ENCODE results near the gene DDX5.

GRCh38 chr17:64498308-64499203, 7.5 kb downstream of the DDX5 start:
- TF ChIP-seq USF2 (IDR thresholded peaks at IDR 0.05; ENCODE audit: low read depth, low read length) (no peak), CTCF (conservative IDR thresholded peaks at IDR 0.05; ENCODE audit: low read depth, low read length) (no peak), MAFK (IDR thresholded peaks at IDR 0.05; ENCODE audit: low read depth, low read length) (no peak), CEBPB (IDR thresholded peaks at IDR 0.05; ENCODE audit: low read depth, low read length) (no peak), POLR2A (IDR thresholded peaks at IDR 0.05; ENCODE audit: low read depth, low read length) (no peak), MAZ (IDR thresholded peaks at IDR 0.05; ENCODE audit: borderline replicate concordance, low read depth, low read length) (no peak), SMC3 (IDR thresholded peaks at IDR 0.05; ENCODE audit: low read depth, low read length) (no peak), ELK1 (IDR thresholded peaks at IDR 0.05; ENCODE audit: borderline replicate concordance, low read depth, low read length) (no peak), RAD21 (IDR thresholded peaks at IDR 0.05; ENCODE audit: low read length) (no peak), FOS (IDR thresholded peaks at IDR 0.05; ENCODE audit: low read depth, low read length) (no peak), BHLHE40 (IDR thresholded peaks at IDR 0.05; ENCODE audit: low read depth, low read length) (no peak), RCOR1 (IDR thresholded peaks at IDR 0.05; ENCODE audit: insufficient replicate concordance, low read length) (no peak), RFX5 (IDR thresholded peaks at IDR 0.05; ENCODE audit: low read depth, low read length) (no peak), MXI1 (IDR thresholded peaks at IDR 0.05; ENCODE audit: borderline replicate concordance, low read depth, low read length) (no peak)

Measured in IMR-90 (cell line).